SK-N-MC (cell line): ENCODE measurements around the gene SYT13.

ENCODE experiments used
- DNase-seq: peaks from one replicate; pipeline ENCODE4 v3.0.0-alpha.2; 2011; ENCODE audit warnings: low read depth, low spot score
- H3K27ac ChIP-seq: fragments of 200-600 bp; sonication (generic); 2 replicates; pipeline ENCODE4 v1.5.1; 2016; ENCODE audit warnings: mixed run types
- H3K36me3 ChIP-seq: fragments of 200-600 bp; sonication (generic); 2 replicates; pipeline ENCODE4 v1.6.1; 2017; ENCODE audit warnings: antibody characterized with exemption, low read length, mixed read lengths; ENCODE audit not compliant: insufficient read depth
- H3K4me3 ChIP-seq: fragments of 200-600 bp; sonication (generic); 2 replicates; pipeline ENCODE4 v1.5.1; 2016
- H3K9ac ChIP-seq: fragments of 200-600 bp; sonication (generic); 2 replicates; pipeline ENCODE4 v1.8.0; 2017; ENCODE audit warnings: mixed run types, mixed read lengths; ENCODE audit not compliant: insufficient read length
- H3K9me3 ChIP-seq: fragments of 200-600 bp; sonication (generic); 2 replicates; pipeline ENCODE4 v1.6.1; 2017; ENCODE audit warnings: low read depth, mild to moderate bottlenecking, antibody characterized with exemption, low read length, moderate library complexity, mixed read lengths
- EZH2 ChIP-seq: fragments of 200-600 bp; sonication (generic); IDR thresholded peaks from one replicate; pipeline ENCODE4 v1.6.1; 2017; ENCODE audit warnings: antibody characterized with exemption
- FOXP2 ChIP-seq: optimal IDR thresholded peaks from 2 replicates; pipeline ENCODE3; 2011; ENCODE audit warnings: mild to moderate bottlenecking, moderate library complexity; ENCODE audit not compliant: insufficient read depth; ENCODE audit errors: extremely low read length, control extremely low read depth
- POLR2AphosphoS5 ChIP-seq: IDR thresholded peaks from 2 replicates; pipeline ENCODE4 v1.6.1; 2012; ENCODE audit warnings: mild to moderate bottlenecking, low read depth, low read length, borderline replicate concordance

SYT13 gene

DNA sequence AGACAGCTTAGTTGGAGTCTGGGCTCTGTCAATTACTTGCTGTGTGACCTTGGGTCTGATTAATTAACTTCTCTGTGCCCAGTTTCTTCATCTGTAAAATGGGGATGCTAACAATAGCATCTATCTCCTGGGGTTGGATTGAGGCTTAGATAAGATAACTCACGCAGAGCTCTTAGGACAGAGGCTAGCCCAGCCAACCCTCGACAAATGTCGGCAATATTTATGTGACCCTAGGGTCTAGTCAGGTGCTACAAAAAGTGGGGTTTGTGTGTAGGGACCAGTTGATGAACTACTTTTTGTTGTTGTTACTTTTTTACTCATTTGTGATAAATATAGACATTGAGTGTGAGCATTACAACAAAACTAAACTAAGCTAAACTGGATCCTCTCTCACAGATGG, 22.4 kb downstream of the SYT13 start:
- no peak overlapping the region for H3K9ac ChIP-seq
- H3K9me3 ChIP-seq, result no peaks in the 10 kb centered on the region
- no peak overlapping the region for H3K27ac ChIP-seq
- H3K36me3 ChIP-seq, result no peaks in the 10 kb centered on the region
- no peak for TF ChIP-seq POLR2AphosphoS5
- no peak for TF ChIP-seq FOXP2
- TF ChIP-seq EZH2, result no peak
- no peak for DNase-seq
- no peak overlapping the region for H3K4me3 ChIP-seq

DNA sequence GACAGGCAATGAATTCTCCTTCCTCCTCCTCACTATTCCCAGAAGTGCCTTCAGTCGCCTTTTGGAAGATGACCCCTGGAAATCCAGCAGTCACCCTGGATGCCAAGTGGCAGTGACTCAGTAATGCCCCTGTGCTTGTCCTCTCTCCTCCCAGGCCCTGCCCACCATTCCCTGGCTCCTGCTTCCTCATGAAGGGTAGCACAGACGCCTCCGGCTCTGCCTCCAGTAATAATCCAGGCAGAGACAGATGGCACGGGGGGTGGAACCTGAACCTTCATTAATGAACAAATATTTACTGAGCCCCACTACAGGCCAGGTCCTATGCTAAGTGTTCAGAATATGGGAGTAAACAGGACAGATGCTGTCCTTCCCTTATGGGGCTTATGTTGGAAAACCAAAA, 23.2 kb downstream of the SYT13 start:
- H3K27ac ChIP-seq, result no peak overlapping the region
- H3K9ac ChIP-seq, result no peak overlapping the region
- no peaks in the 10 kb centered on the region for H3K36me3 ChIP-seq
- DNase-seq, result no peak
- no peak for TF ChIP-seq POLR2AphosphoS5
- TF ChIP-seq EZH2, result no peak
- TF ChIP-seq FOXP2, result no peak
- H3K9me3 ChIP-seq, result no peaks in the 10 kb centered on the region
- no peak overlapping the region for H3K4me3 ChIP-seq

DNA sequence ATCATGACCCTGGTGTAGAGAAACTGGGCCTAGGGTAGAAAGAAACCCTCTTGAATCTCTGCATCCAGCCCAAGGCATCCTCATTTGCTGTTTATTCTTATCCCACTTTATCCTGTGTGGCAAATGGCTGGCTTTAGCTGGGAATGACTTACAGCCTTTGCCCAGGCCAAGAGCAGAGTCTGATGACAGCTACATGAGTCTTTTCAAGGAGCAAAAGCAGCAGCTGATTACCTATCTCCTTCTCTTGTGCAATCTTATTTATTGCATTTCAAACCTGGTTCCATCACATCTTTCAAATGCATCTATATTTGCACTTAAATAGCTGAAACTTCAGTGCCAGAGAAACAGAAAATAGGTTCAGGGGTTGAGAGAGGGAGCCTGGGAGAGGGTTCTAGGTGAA, 26.1 kb downstream of the SYT13 start:
- TF ChIP-seq POLR2AphosphoS5, result no peak
- TF ChIP-seq EZH2, result no peak
- no peak for TF ChIP-seq FOXP2
- Histone ChIP-seq H3K4me3 (no peak overlapping the region), H3K9me3 (no peaks in the 10 kb centered on the region), H3K9ac (no peak overlapping the region), H3K36me3 (no peaks in the 10 kb centered on the region), H3K27ac (no peak overlapping the region)
- DNase-seq, result no peak

GRCh38 chr11:45259592-45259991, 26.5 kb downstream of the SYT13 start:
- Histone ChIP-seq H3K9ac (no peak overlapping the region), H3K36me3 (no peaks in the 10 kb centered on the region), H3K9me3 (no peaks in the 10 kb centered on the region), H3K27ac (no peak overlapping the region), H3K4me3 (no peak overlapping the region)
- TF ChIP-seq FOXP2 (no peak), EZH2 (no peak), POLR2AphosphoS5 (no peak)
- DNase-seq, result no peak

DNA sequence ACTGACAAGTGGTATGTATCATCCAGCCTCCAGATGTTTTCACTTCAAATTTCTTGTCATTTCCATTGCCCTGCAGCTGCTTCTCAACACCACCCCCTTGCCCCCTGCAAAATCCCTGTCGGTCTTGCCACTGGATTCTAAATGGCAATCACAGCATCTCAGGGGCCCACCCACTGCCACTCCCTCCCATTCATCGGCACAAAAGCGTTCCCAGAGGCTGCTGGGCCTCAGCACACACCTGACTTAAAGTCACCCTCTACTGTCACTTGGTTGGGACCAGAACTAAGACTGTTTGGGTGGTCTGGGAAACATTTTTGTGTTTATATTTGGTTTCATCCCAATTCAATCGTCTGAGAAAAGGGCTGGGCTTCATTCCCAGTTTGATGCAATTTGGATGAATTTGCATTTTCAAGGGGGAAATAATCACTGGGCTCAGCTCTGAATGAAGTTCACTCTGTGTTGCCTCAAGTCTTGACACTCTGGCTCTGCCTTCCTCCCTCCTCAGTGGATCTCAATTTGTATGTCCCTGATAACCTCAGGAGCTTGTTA, 27.1 kb downstream of the SYT13 start:
- Histone ChIP-seq H3K4me3 (no peak overlapping the region), H3K9ac (no peak overlapping the region), H3K36me3 (no peaks in the 10 kb centered on the region), H3K27ac (no peak overlapping the region), H3K9me3 (no peaks in the 10 kb centered on the region)
- TF ChIP-seq FOXP2 (no peak), EZH2 (no peak), POLR2AphosphoS5 (no peak)
- no peak for DNase-seq

GRCh38 chr11:45254070-45254469, 32.1 kb downstream of the SYT13 start:
- H3K4me3 ChIP-seq, result no peak overlapping the region
- no peak overlapping the region for H3K27ac ChIP-seq
- DNase-seq, result no peak
- no peak for TF ChIP-seq EZH2
- no peak for TF ChIP-seq FOXP2
- no peak for TF ChIP-seq POLR2AphosphoS5
- no peaks in the 10 kb centered on the region for H3K36me3 ChIP-seq
- no peak overlapping the region for H3K9ac ChIP-seq
- H3K9me3 ChIP-seq, result no peaks in the 10 kb centered on the region

DNA sequence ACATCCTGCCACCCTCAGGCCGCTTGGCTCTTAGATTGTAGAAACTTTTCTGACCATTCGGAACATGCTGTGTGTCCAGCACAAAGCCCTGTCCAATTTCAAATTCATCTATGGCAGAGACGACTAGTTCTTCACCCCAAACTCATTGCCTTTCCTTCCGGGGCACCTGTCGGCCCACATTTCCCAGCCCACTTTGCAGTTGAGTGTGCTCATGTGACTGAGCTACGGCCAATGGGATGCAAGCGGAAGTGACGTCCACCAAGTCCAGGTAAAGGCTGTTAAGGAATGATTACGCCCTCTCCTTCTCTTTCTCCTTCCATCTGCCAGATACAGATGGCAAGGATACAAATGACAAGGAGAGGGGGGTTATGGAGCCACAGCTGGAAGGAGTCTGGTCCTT, 32.5 kb downstream of the SYT13 start:
- Histone ChIP-seq H3K9ac (no peak overlapping the region), H3K27ac (no peak overlapping the region), H3K4me3 (no peak overlapping the region), H3K9me3 (no peaks in the 10 kb centered on the region), H3K36me3 (no peaks in the 10 kb centered on the region)
- TF ChIP-seq POLR2AphosphoS5 (no peak), EZH2 (no peak), FOXP2 (no peak)
- DNase-seq, result no peak

DNA sequence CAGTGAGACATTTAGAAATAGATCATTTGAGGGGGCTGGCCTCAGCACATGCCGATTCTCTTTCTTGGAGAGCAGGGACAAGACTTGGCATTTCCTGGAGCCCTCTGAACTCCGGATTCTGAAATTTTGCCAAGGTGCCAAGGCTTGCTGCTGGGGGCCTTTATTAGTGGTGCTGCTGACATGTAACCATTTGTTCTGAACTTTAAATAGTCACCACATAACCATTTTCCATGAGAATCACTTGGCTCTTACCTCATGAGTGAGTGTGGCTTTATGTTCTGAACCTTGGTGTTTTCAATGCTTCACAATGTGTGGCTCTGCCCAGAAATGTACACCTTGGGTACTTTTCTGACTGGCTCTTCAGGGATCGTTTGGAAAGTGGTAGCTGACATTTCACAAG, 33.3 kb downstream of the SYT13 start:
- Histone ChIP-seq H3K9me3 (no peaks in the 10 kb centered on the region), H3K9ac (no peak overlapping the region), H3K4me3 (no peak overlapping the region), H3K27ac (no peak overlapping the region), H3K36me3 (no peaks in the 10 kb centered on the region)
- TF ChIP-seq EZH2, result no peak
- TF ChIP-seq POLR2AphosphoS5, result no peak
- TF ChIP-seq FOXP2, result no peak
- DNase-seq, result no peak

GRCh38 chr11:45252134-45252856, 33.8 kb downstream of the SYT13 start:
- no peak for TF ChIP-seq FOXP2
- no peak for TF ChIP-seq POLR2AphosphoS5
- no peak for TF ChIP-seq EZH2
- H3K4me3 ChIP-seq, result no peak overlapping the region
- no peaks in the 10 kb centered on the region for H3K36me3 ChIP-seq
- no peak overlapping the region for H3K9ac ChIP-seq
- H3K27ac ChIP-seq, result no peak overlapping the region
- no peaks in the 10 kb centered on the region for H3K9me3 ChIP-seq
- no peak for DNase-seq
